Stimulated activated CD4-positive, alpha-beta T cell treated with anti-CD3 and anti-CD28 coated beads, Interleukin-2, amount 100 ng/mL, for 48 hours (primary cell): Measurements from ENCODE around the gene HSF4.

Experiments
- DNase-seq, 2 donors: peaks; one replicate each; pipeline ENCODE4 v3.0.0-alpha.2; 2020

The HSF4 gene

GRCh38 chr16:67166598-67167168, 2.1 kb downstream of the HSF4 start:
- DNase-seq, result no peak

GRCh38 chr16:67167588-67167987, 3.0 kb downstream of the HSF4 start:
- DNase-seq, result no peak

GRCh38 chr16:67169011-67169451, 4.5 kb downstream of the HSF4 start:
- no peak for DNase-seq

GRCh38 chr16:67169642-67170167, 5.2 kb downstream of the HSF4 start:
- DNase-seq, result no peak

GRCh38 chr16:67170168-67170948, 5.8 kb downstream of the HSF4 start, which contains the start of gene NOL3:
TSS of gene NOL3 (plus strand) at chr16:67170538.
- peak in 1 of 2 donors; percentile 48 for DNase-seq

GRCh38 chr16:67170949-67171649, 6.6 kb downstream of the HSF4 start:
- no peak for DNase-seq

GRCh38 chr16:67173323-67173722, 8.8 kb downstream of the HSF4 start:
- no peak for DNase-seq

- peak; percentile 40 to 51 for DNase-seq
These were observed 9.5 kb downstream of the HSF4 start for GRCh38 chr16:67173808-67174705.

GRCh38 chr16:67174706-67175231, 10.2 kb downstream of the HSF4 start:
- DNase-seq, result no peak

- no peak for DNase-seq
These were observed 12.1 kb downstream of the HSF4 start for GRCh38 chr16:67176662-67177061.

- DNase-seq, result no peak
These were observed 13.5 kb downstream of the HSF4 start for GRCh38 chr16:67177743-67178699.

GRCh38 chr16:67179421-67180080, 15.0 kb downstream of the HSF4 start:
- no peak for DNase-seq

- DNase-seq, result no peak
These were observed 15.6 kb downstream of the HSF4 start for GRCh38 chr16:67180166-67180565.

GRCh38 chr16:67181346-67181745, 16.8 kb downstream of the HSF4 start:
- no peak for DNase-seq

GRCh38 chr16:67182288-67182687, 17.7 kb downstream of the HSF4 start:
- no peak for DNase-seq

GRCh38 chr16:67183284-67183626, 18.7 kb downstream of the HSF4 start:
- DNase-seq, result no peak

GRCh38 chr16:67183627-67184452, 19.3 kb downstream of the HSF4 start, which contains the start of gene MATCAP1:
TSS of gene MATCAP1 (minus strand) at chr16:67183963. CDS start at chr16:67180610, 3,353 bp downstream.
- peak; percentile 84 to 88 for DNase-seq

GRCh38 chr16:67184453-67184994, 20.0 kb downstream of the HSF4 start:
- DNase-seq, result no peak

- DNase-seq, result peak; percentile 88 to 89
These were observed 20.6 kb downstream of the HSF4 start for GRCh38 chr16:67184995-67185650.
